ENCODE results near the gene VIM.

DNA sequence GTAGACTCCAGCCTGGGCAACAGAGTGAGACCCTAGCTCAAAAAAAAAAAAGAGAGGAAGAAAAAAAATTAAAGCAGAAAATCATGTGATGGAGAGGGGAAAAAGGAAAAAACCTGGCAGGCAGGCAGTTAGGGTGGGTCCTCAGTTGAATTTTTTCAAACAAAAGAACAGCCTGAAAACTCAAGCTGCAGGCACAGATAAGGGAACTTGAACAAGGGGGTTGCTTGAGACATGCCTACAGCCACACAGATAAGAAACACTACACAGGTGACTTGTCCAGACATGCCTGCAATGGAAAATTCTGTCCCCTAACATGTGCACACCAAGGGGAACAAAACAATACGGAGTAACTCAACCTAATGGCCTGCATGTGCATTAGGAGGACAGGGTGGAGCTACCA lies 19.2 kb downstream of the VIM start:
- TF ChIP-seq, protein P1, sequence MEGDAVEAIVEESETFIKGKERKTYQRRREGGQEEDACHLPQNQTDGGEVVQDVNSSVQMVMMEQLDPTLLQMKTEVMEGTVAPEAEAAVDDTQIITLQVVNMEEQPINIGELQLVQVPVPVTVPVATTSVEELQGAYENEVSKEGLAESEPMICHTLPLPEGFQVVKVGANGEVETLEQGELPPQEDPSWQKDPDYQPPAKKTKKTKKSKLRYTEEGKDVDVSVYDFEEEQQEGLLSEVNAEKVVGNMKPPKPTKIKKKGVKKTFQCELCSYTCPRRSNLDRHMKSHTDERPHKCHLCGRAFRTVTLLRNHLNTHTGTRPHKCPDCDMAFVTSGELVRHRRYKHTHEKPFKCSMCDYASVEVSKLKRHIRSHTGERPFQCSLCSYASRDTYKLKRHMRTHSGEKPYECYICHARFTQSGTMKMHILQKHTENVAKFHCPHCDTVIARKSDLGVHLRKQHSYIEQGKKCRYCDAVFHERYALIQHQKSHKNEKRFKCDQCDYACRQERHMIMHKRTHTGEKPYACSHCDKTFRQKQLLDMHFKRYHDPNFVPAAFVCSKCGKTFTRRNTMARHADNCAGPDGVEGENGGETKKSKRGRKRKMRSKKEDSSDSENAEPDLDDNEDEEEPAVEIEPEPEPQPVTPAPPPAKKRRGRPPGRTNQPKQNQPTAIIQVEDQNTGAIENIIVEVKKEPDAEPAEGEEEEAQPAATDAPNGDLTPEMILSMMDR (IDR thresholded peaks at IDR 0.05) = no peak
- TF ChIP-seq POLR2A (IDR thresholded peaks at IDR 0.05) = no peak

All from right lobe of liver (tissue), 4 donors.